Astrocyte of the spinal cord (primary cell): ENCODE results near the gene ATF1.

Experiments used
- DNase-seq: peaks from one replicate; pipeline ENCODE4 v3.0.0; 2011; ENCODE audit warnings: low read depth, low spot score
- H3K4me3 ChIP-seq: 2 replicates; pipeline ENCODE4 v1.5.1; 2011; ENCODE audit warnings: low read depth, mild to moderate bottlenecking, low read length, moderate library complexity
- CTCF ChIP-seq: IDR thresholded peaks from 2 replicates; pipeline ENCODE4 v1.5.1; 2012; ENCODE audit warnings: low read depth, mild to moderate bottlenecking, low read length, inconsistent platforms
- in situ Hi-C: cut with HindIII; loops from 2 replicates; pipeline ENCODE4 v1.10.0; 2017; ENCODE audit warnings: low sequenced_read_pairs

ATF1 gene

GRCh38 chr12:50747817-50748216 is 16.1 kb upstream of the ATF1 start:
- no peak overlapping the region for H3K4me3 ChIP-seq
- DNase-seq, result no peak
- in situ Hi-C loops, result no loop called here
- no peak for TF ChIP-seq CTCF

GRCh38 chr12:50749459-50749882 is 14.4 kb upstream of the ATF1 start:
- in situ Hi-C loops, result no loop called here
- H3K4me3 ChIP-seq, result no peak overlapping the region
- no peak for DNase-seq
- TF ChIP-seq CTCF, result no peak

GRCh38 chr12:50750366-50750765 is 13.5 kb upstream of the ATF1 start:
- no peak for TF ChIP-seq CTCF
- H3K4me3 ChIP-seq, result no peak overlapping the region
- in situ Hi-C loops, result no loop called here
- no peak for DNase-seq

- in situ Hi-C loops, result no loop called here
- DNase-seq, result peak; percentile 16
- TF ChIP-seq CTCF, result no peak
- no peak overlapping the region for H3K4me3 ChIP-seq
These were observed 11.8 kb upstream of the ATF1 start for GRCh38 chr12:50751948-50752721.

- in situ Hi-C loops, result no loop called here
- no peak for DNase-seq
- TF ChIP-seq CTCF, result no peak
- no peak overlapping the region for H3K4me3 ChIP-seq
These were observed 10.6 kb upstream of the ATF1 start for GRCh38 chr12:50753232-50753769.

GRCh38 chr12:50764286-50765094 is 589 bp downstream of the ATF1 start:
- TF ChIP-seq CTCF, result no peak
- H3K4me3 ChIP-seq, result peak overlapping the region; percentile 88
- in situ Hi-C loops, result no loop called here
- DNase-seq, result peak; percentile 50
